T47D (cell line): ENCODE measurements around the gene IGLL5.

Source experiments
- DNase-seq, 2 experiments: peaks; one replicate each; pipeline versions ENCODE4 v3.0.0 to v3.0.0-alpha.2; 2011 to 2012; ENCODE audit warnings: low read depth in 1 of 2, low spot score in 1 of 2
- JUND ChIP-seq: IDR thresholded peaks from 2 replicates; pipeline ENCODE4 v1.6.1; 2012; ENCODE audit warnings: low read depth
- in situ Hi-C: cut with HindIII; loops from 2 replicates; pipeline ENCODE4 v1.10.0; 2016; ENCODE audit warnings: low sequenced_read_pairs, low pct_unique_long_range_greater_than_20kb

The IGLL5 gene

GRCh38 chr22:22934543-22935055, 47.0 kb downstream of the IGLL5 start:
- no peak for TF ChIP-seq JUND
- in situ Hi-C loops: no loop called here
- DNase-seq: no peak

GRCh38 chr22:22935056-22935545, 47.5 kb downstream of the IGLL5 start:
- TF ChIP-seq JUND: no peak
- no peak for DNase-seq
- in situ Hi-C loops: no loop called here

- in situ Hi-C loops: no loop called here
- DNase-seq: no peak
- no peak for TF ChIP-seq JUND
These were observed 48.0 kb downstream of the IGLL5 start for GRCh38 chr22:22935546-22936157.

GRCh38 chr22:22936180-22936914, 48.7 kb downstream of the IGLL5 start:
- DNase-seq: no peak
- in situ Hi-C loops: no loop called here
- no peak for TF ChIP-seq JUND

GRCh38 chr22:22936915-22937656, 49.5 kb downstream of the IGLL5 start:
- no peak for TF ChIP-seq JUND
- DNase-seq: no peak
- in situ Hi-C loops: no loop called here

GRCh38 chr22:22937894-22938480, 50.4 kb downstream of the IGLL5 start:
- DNase-seq: no peak
- in situ Hi-C loops: no loop called here

GRCh38 chr22:22938672-22939587, 51.3 kb downstream of the IGLL5 start:
- TF ChIP-seq JUND: no peak
- DNase-seq: no peak
- in situ Hi-C loops: no loop called here

More at GRCh38 chr22:22937894-22938480, 50.4 kb downstream of the IGLL5 start:
- no peak for TF ChIP-seq JUND

- no peak for DNase-seq
- in situ Hi-C loops: no loop called here
- no peak for TF ChIP-seq JUND
These were observed 52.2 kb downstream of the IGLL5 start for GRCh38 chr22:22939588-22940368.

- DNase-seq: no peak
- no peak for TF ChIP-seq JUND
- in situ Hi-C loops: no loop called here
These were observed 53.5 kb downstream of the IGLL5 start for GRCh38 chr22:22940961-22941605.

- in situ Hi-C loops: no loop called here
- DNase-seq: no peak
- TF ChIP-seq JUND: no peak
These were observed 54.4 kb downstream of the IGLL5 start for GRCh38 chr22:22941831-22942510.
